ENCODE results near the gene TTC28.
A peak's percentile ranks its signal among the peaks of the same experiment; 100 is the strongest.
"Not testable (repeated sequence)": the region's sequence is repeated elsewhere in the genome, so short reads cannot be mapped to it uniquely, and the experiment has no call there.

The TTC28 gene

DNA sequence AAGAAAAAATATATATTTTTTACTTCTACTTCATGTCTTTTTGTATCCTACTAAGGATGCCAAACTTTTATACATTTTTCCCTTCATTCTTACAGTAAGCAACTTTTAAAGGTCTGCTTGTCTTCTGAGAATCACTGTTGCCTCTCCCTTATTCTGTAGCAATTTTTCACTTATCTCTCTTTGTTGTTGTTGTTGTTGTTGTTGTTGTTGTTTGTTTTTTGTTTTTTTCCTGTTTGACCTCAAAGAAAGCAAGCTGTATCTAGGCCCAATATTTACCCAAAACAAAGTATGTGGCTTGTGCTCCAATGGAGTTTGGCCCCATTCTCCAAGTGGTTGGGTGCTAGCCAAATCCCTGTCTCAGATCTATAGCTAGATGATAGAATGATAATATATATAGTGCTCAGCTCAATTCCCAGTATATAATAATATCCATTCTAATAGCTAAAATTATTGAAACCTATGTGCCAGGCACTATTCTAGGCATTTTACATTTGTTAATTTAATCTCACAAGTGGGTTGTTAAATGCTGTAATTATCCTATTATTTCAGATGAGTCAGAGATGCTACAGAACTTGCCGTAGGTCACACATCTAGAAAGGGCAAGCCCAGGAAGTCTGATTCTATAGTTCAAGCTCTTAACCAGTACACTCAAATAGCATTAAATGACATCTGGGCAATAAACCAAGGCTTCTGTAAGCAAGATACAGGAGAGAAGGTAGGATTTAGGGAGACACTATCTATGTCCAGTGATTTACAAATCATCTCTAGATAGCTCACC is 555.5 kb downstream of the TTC28 start:
- peak; percentile 17 for DNase-seq

DNA sequence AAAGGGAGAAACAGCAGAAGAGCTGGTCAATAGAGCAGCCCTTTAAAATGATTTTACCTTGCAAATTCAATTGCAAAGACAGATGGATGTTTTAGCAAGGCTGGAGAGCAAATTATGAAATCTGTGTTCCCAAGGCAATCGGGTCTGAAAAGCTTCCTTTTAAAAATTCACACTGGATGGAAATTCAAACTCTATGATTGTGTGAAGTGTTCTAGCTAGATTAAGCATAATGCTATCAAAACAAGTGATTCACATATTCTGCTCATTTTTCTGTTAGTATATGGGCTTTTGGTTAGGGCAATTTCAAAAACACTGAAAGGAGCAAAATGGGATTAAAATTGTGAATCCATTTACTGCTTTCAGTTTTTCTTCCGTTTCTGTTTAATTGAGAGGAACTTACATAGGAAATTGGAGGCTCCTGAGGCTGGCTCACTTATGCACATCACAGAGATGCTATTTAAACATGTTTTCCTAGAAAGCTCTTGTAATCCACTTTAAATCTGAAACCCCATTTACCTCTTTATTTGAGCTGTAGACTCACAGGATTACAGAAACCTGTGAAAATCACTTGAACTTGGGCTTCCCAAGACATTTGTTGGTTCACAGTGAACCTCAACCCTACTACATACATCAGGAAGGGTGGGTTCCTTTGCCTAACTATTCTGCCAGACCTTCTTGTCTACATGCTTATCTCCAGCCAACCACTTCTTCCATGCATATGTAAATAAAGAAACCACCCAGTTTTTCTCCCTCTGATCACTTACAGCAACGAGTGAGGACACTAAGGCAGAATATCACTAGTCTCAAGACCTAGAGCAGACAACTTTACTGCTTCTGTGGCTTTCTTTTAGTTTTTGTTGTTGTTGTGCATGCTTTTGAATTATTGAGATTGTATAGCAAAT is 558.7 kb downstream of the TTC28 start:
- DNase-seq, result no peak

DNA sequence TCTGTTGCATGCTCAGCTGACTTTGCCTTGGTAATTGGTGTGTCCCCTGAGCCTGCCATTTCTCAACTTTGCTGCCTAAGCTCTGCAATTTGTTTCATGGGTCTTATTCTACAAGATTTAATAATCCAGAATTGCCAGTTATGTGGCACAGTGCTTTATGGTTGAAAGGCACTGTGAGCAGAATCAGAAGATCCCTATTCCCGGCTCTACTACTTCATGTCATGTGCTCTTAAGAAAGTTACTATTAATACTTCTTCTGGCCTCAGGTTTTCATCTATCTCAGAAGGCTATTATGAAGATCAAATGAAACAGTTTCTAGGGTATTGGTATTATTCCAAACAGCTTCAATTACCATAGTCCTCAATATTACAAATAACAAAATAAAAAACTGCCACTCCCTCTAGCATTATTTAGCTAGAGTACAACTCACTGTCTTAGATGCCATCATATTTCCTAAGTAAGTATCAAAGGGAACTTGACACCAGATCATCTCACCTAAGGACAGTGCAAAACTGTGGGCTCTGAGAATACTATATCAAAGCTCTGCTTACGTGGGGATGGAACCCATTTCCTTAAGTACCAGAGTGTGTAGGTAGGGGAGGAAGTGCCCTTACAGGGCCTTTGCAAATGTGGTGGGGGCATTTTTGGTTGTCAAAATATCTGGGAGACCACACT is 560.5 kb downstream of the TTC28 start:
- DNase-seq, result no peak

DNA sequence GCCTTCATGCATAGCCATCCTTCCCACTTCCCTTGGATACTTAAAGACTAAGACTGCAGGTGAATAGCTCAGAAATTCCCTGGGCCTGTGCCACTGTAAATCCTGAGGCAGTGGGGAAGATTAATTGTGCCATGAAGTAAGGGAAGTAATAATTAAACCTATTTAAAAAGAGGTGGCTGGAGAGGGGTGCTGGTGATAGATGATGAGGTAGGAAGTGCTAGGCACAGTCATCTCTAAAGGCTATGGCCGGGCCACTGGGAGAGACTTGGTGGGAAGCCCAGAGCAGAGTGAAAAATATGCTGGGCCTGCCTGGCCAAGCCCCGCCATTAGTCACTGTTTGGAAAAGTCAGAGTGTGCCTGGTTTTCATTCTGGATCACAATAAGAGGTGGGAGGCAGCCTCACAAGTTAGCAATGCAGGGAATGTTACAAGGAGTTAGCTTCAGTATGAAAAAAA is 563.4 kb downstream of the TTC28 start:
- DNase-seq, result no peak

DNA sequence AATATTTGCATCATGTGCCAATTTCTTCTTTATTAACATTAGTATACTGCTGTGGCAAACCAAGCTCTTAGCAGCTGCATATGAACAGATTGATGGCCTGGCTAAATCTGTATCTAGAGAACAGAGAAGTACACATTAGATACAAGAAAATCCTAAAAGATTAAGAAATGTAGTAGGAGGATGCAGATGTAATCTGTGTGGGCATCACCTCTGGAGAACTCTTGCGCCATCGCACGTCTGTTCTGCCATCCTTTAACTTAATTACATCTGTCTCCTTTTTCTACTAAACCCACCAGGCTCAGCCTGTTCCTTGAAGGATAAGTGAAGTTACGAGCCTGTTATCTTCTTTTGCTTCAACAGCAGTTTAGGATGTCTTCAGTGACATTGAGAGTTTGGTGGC is 564.2 kb downstream of the TTC28 start:
- DNase-seq, result no peak

DNA sequence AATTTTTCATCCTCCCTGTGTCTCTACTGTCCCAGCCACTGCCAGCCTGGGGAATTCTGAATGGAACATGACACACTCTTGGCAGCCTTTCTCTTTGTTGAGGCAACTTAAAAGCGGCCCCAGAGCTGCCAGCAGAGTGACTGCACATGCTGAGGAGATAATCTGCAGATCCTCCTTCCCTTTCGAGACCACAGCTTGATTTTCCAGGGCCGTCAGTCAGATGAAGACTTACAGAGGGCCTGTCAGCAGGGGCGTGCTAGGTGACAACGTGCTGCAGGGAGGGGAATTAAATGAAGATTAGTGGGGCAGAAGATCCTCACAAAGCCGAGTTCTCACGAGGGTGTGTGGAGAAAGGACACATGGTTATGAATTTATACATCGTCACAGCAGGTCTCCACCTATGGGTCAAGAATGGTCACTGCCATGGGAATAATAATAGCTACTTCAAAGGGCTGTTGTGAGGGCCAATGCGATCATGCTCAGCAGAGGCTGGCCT is 567.0 kb downstream of the TTC28 start:
- DNase-seq, result no peak

DNA sequence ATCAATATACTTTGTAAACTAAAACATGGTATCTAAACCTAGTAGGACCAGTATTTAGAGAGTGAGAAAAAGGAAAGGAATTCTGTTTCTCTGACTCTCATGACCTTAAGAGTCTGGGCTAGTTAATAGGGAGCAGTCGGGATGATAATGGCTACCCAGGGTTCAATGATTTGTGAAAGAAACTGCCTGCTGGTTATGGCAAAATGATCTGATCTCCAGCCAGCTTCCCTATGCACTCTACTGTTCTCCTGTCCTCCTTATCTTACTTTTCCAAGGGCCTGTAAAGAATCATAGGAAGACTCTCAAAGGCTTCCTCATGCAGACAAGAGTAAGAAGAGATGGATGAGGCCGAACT is 567.5 kb downstream of the TTC28 start:
- DNase-seq, result no peak

DNA sequence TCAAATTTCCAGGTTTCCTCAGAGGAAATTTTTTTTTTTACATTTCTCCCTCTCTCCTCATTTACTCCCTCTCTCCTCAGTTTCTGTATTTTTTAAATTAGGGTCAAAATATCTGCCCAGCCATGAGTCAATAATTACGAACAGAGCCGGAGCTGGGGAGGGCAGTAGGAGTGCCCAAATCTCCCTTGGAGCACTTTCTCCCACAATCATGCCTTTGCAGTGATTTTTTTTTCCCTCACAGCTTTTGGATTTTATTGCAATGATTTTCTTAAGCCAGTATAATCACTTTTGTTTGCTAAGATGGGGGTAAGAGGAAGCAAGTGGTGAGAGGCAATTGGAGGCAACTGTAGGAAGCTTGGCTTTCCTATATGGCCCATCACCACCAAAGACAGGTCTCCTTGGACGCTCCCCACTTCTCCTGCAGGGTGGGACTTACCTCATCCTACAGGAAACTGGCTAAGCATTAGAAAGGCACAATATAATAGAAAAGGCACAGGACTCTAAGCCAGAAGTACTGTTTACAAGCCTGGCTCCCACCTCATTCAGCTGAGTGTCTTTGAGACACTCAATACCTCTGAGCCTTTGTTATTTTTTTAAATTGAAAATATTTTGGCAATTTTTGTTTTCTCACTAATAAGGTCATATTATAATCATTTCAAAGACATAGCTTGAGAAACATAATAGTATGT is 568.0 kb downstream of the TTC28 start:
- no peak for DNase-seq

DNA sequence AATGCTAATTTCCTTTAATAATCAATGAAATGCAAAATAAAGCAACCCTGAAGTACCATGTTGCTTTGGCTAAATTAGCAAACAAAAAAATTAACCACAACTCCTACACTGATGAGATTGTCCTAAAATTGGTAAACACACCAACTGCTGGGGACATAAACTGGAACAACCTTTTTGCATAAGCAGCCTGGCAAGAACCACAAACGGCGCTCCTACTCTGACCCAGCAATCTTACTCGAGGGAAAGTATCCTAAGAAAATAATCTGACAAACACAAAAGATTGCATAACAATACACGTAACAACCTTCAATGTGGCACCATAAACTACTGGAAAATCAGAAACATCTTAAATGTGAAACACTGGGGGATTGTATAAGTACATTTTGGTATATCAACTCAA is 570.8 kb downstream of the TTC28 start:
- no peak for DNase-seq

DNA sequence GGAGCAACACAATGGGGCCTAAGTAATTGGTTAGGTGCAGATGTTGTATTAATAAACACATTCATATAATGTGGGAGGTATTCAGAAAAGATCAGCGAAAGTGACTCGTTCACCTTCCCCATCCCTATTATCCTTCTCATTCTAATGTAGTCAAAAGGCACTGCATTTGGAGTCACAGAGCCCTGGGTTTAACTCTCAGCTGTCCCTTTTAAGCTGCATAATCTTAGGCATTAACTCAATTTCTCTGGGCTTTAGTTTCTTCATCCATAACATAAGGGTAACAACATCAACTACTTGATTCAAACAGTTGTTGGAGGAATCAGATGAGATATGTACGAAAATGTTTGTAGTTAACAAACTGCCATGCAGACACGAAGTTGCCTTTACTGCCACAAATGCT is 573.0 kb downstream of the TTC28 start:
- no peak for DNase-seq

- DNase-seq, result no peak
Measured at GRCh38 chr22:28105988-28106387, 573.7 kb downstream of the TTC28 start.

DNA sequence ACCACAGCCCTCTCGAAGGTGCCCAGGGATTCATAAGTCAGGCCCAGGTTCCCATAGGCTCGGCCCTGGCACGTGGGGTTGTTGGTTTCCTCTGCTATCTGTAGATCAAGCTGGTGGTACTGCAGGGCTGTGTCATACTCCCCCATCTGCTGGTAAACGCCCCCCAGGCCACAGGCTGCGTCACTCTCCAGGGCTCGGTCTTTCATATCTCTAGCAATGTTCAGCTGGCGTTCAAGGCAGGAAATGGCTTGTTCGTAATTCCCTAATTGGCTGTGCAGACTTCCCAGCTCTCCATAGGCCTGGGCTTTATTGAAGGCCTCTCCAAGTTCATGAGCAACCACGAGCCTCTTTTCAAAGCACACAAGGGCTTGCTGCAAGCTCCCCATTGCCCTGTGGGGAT is 574.2 kb downstream of the TTC28 start:
- no peak for DNase-seq

GRCh38 chr22:28103596-28103995 is 576.0 kb downstream of the TTC28 start:
- no peak for DNase-seq

- no peak for DNase-seq
Measured at GRCh38 chr22:28102151-28102812, 577.4 kb downstream of the TTC28 start.

- no peak for DNase-seq
Measured at GRCh38 chr22:28097627-28098026, 582.0 kb downstream of the TTC28 start.

DNA sequence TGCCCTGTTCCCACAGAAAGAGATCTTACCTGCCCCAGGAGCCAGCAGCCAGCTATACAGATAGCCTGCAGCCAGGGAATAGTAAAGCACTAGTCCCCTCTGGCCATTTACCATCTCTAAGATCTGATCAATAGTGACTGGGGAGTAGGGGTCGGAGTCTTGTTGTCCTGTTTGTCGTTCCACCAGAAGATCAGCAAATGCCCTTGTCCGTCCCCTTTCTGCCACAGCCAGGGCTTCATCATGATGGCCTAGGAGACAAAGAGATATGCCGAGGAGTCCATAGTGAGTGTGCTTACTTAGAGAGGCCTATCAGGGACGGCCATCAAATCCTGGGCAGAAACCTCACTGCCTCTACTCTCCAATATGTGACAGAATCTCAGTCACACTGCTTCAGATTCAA is 583.5 kb downstream of the TTC28 start:
- no peak for DNase-seq

GRCh38 chr22:28095316-28096095 is 584.1 kb downstream of the TTC28 start:
- DNase-seq, result no peak

GRCh38 chr22:28094771-28095170 is 584.9 kb downstream of the TTC28 start:
- DNase-seq, result no peak

GRCh38 chr22:28093711-28094110 is 585.9 kb downstream of the TTC28 start:
- DNase-seq, result no peak

DNA sequence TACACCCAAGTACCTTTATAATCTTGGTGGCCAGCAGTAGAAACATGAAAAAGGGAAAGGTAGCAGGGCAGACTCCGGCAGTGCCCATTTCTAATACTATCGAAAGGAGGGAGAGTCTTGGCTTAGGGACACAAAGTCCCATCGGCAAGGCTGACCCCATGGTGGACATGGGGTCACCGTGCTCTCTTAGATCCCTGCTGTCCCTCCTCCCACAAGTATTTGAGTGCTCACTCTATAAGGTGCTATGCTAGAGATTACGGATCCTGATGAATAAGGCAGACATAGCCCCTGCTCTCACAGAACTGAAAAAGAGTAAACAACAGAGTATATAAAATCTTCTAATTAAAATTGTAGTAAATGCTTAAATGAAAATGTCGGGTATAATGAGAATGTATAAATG is 588.2 kb downstream of the TTC28 start:
- no peak for DNase-seq

DNA sequence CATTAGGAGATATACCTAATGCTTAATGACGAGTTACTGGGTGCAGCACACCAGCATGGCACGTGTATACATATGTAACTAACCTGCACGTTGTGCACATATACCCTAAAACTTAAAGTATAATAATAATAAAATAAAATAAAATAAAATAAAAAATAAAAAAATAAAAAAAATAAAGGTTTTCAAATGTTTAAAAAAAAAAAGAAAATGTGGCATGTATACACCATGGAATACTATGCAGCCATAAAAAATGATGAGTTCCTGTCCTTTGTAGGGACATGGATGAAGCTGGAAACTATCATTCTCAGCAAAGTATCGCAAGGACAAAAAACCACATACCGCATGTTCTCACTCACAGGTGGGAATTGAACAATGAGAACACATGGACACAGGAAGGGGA is 590.1 kb downstream of the TTC28 start:
- not testable (repeated sequence) for DNase-seq

Data from NCI-H1105 (cell line).